ENCODE data around the gene CMTM3. TPM values are rescaled to one million over a fixed set of nuclear protein-coding genes. Genes with fewer than 3 reads are reported as not detected.
"Not testable (repeated sequence)": the region's sequence is repeated elsewhere in the genome, so short reads cannot be mapped to it uniquely, and the experiment has no call there.

CMTM3 gene
- total RNA-seq, 1 donor from 2014 or later, result 42.6 TPM

DNA sequence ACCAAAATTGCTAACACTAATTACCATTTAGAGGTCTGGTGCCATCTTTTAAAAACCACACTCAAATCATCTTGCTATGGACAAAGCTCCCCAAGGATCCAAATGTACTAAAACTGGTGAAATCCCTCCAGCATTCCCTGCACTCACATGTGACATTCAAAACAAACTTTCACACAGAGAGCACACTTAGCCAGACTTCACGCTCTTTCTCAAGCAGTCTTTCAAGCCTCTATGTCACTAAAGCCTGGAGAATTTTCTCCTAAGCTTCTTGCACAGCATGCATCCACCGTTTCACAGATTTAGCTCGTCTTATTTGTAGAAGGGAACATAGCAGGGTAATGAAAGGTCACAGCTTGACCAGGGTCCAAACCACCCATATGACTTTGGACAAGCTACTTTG, 19.3 kb downstream of the CMTM3 start:
- no peak overlapping the region for H3K27ac ChIP-seq
- peaks cover 0 to 10% of the 10 kb centered on the region in 2 donors for H3K36me3 ChIP-seq
- no peak for DNase-seq (ENCODE audit: low spot score in 2 of 2)
- H3K27me3 ChIP-seq, result no peaks in the 10 kb centered on the region
- no peak overlapping the region for H3K4me3 ChIP-seq
- intact Hi-C loops (cut with DNase I), result no loop called here
- H3K4me1 ChIP-seq, result peaks cover 0 to 5% of the 10 kb centered on the region in 2 donors
- TF ChIP-seq, protein P1, sequence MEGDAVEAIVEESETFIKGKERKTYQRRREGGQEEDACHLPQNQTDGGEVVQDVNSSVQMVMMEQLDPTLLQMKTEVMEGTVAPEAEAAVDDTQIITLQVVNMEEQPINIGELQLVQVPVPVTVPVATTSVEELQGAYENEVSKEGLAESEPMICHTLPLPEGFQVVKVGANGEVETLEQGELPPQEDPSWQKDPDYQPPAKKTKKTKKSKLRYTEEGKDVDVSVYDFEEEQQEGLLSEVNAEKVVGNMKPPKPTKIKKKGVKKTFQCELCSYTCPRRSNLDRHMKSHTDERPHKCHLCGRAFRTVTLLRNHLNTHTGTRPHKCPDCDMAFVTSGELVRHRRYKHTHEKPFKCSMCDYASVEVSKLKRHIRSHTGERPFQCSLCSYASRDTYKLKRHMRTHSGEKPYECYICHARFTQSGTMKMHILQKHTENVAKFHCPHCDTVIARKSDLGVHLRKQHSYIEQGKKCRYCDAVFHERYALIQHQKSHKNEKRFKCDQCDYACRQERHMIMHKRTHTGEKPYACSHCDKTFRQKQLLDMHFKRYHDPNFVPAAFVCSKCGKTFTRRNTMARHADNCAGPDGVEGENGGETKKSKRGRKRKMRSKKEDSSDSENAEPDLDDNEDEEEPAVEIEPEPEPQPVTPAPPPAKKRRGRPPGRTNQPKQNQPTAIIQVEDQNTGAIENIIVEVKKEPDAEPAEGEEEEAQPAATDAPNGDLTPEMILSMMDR (IDR thresholded peaks at IDR 0.05), result no peak
- H3K9me3 ChIP-seq, result no peaks in the 10 kb centered on the region

DNA sequence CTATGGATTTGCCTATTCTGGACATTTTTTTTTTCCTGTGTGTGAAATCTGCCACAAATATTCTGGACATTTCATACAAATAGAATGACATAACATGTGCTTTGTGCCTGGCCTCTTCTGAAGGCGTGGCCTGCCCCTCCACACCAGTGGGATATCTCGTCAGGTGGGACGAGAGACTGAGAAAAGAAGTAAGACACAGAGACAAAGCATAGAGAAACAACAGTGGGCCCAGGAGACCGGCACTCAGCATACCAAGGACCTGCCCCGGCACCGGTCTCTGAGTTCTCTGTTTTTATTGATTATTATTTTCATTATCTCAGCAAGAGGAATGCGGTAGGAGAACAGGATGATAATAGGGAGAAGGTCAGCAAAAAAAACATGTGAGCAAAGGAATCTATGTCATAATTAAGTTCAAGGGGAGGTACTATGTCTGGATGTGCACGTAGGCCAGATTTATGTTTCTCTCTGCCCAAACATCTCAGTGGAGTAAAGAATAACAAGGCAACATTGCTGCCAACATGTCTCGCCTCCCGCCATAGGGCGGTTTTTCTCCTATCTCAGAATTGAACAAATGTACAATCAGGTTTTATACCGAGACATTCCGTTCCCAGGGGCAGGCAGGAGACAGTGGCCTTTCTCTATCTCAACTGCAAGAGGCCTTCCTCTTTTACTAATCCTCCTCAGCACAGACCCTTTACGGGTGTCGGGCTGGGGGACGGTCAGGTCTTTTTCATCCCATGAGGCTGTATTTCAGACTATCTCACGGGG, 23.3 kb downstream of the CMTM3 start:
- H3K4me3 ChIP-seq; H3K9me3 ChIP-seq; H3K27ac ChIP-seq; H3K4me1 ChIP-seq; DNase-seq (ENCODE audit: low spot score in 2 of 2); H3K27me3 ChIP-seq; H3K36me3 ChIP-seq; intact Hi-C loops (cut with DNase I): not testable (repeated sequence)

DNA sequence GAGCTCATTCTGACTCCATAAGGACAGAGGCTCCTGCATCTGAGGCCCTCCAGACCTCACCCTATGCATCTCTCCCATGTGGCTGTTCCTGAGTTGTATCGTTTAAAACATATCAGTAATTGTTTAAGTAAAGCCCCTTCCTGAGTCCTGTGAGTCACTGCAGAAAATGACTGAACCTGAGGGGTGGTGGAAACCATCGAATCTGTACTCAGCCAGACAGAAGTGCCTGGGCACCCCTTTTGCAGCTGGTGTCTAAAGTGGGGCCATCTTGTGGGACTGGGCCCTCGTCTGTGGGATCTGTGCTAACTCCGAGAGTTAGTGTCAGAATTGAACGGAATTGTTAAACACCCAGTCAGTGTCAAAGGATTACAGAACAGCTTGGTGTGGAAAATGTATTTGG, 25.4 kb downstream of the CMTM3 start:
- no peak overlapping the region for H3K27ac ChIP-seq
- TF ChIP-seq, protein P1 (IDR thresholded peaks at IDR 0.05), result no peak
- H3K27me3 ChIP-seq, result no peaks in the 10 kb centered on the region
- H3K4me1 ChIP-seq, result no peaks in the 10 kb centered on the region
- no peaks in the 10 kb centered on the region for H3K9me3 ChIP-seq
- intact Hi-C loops (cut with DNase I), result no loop called here
- no peak for DNase-seq (ENCODE audit: low spot score in 2 of 2)
- H3K4me3 ChIP-seq, result no peak overlapping the region
- H3K36me3 ChIP-seq, result peaks cover 0 to 2% of the 10 kb centered on the region in 2 donors

DNA sequence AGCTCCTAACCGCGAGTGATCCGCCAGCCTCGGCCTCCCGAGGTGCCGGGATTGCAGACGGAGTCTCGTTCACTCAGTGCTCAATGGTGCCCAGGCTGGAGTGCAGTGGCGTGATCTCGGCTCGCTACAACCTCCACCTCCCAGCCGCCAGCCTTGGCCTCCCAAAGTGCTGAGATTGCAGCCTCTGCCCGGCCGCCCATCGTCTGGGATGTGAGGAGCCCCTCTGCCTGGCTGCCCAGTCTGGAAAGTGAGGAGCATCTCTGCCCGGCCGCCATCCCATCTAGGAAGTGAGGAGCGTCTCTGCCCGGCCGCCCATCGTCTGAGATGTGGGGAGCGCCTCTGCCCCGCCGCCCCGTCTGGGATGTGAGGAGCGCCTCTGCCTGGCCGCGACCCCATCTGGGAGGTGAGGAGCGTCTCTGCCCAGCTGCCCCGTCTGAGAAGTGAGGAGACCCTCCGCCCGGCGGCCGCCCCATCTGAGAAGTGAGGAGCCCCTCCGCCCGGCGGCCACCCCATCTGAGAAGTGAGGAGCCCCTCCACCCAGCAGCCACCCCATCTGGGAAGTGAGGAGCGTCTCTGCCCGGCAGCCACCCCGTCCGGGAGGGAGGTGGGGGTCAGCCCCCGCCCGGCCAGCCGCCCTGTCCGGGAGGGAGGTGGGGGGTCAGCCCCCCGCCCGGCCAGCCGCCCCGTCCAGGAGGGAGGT, 26.2 kb downstream of the CMTM3 start:
- H3K9me3 ChIP-seq; DNase-seq (ENCODE audit: low spot score in 2 of 2); H3K27ac ChIP-seq; H3K4me3 ChIP-seq; H3K27me3 ChIP-seq; H3K4me1 ChIP-seq; intact Hi-C loops (cut with DNase I); H3K36me3 ChIP-seq: not testable (repeated sequence)

DNA sequence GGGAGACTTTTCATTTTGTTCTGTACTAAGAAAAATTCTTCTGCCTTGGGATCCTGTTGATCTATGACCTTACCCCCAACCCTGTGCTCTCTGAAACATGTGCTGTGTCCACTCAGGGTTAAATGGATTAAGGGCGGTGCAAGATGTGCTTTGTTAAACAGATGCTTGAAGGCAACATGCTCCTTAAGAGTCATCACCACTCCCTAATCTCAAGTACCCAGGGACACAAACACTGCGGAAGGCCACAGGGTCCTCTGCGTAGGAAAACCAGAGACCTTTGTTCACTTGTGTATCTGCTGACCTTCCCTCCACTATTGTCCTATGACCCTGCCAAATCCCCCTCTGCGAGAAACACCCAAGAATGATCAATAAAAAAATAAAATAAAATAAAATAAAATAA, 27.1 kb downstream of the CMTM3 start:
- H3K27me3 ChIP-seq; H3K36me3 ChIP-seq; H3K27ac ChIP-seq; H3K9me3 ChIP-seq; DNase-seq (ENCODE audit: low spot score in 2 of 2); intact Hi-C loops (cut with DNase I); H3K4me3 ChIP-seq; H3K4me1 ChIP-seq: not testable (repeated sequence)

DNA sequence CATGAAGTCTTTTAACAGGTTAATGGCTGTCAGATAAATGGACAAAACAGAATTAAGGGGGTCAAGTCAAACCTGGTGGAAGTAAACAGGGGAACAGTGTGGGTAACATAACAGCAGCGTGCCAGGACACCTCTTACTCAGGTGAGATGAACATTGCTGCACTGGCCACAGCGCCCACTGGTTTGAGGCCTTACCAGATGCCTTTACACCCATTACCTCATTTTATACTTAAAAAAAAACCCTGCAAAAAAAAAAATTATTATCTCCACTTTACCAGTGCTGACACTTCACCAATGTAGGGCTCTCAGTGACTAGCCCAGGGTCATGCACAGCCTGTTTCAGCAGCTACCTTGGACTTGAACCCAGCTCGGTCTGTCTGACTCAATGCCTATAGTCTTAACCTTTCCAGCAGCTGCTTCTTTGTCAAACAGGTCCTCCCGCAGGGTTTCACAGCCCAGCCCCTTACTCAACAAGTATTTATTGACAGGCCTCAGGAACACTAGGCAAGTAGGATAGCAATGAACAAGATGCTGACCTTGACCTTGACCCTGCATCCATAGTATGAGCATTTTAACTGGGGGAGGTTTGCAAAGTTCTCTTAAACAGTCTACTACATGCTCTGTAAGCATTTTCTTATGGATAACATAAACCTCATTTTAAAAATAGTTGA, 30.2 kb downstream of the CMTM3 start:
- Histone ChIP-seq H3K4me1 (no peaks in the 10 kb centered on the region), H3K9me3 (no peaks in the 10 kb centered on the region), H3K4me3 (no peak overlapping the region), H3K36me3 (peaks cover 0 to 3% of the 10 kb centered on the region in 2 donors), H3K27me3 (no peaks in the 10 kb centered on the region), H3K27ac (no peak overlapping the region)
- intact Hi-C loops (cut with DNase I), result no loop called here
- TF ChIP-seq, protein P1 (IDR thresholded peaks at IDR 0.05), result no peak
- no peak for DNase-seq (ENCODE audit: low spot score in 2 of 2)

DNA sequence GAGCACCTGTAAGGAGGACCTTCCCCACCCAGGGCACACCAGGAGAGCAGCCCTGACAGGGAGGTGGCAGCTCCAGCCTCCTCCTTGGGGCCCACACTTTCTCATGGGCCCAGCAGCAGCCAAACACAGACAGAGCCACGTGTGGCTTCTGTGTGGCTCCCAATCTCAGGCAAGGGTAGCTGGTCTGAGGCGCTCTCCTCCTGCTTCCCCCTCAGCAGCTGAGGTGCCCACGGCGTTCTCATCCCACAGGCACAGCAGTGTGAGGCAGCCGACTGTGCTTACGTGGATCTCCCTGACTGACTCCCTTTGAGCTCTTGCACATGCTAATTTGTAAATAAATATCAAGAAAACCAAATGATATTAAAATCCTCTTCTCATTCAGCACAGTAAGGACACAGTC, 30.9 kb downstream of the CMTM3 start:
- Histone ChIP-seq H3K27ac (no peak overlapping the region), H3K36me3 (peaks cover 0 to 3% of the 10 kb centered on the region in 2 donors), H3K4me3 (no peak overlapping the region), H3K9me3 (no peaks in the 10 kb centered on the region), H3K4me1 (no peaks in the 10 kb centered on the region), H3K27me3 (no peaks in the 10 kb centered on the region)
- TF ChIP-seq, protein P1 (IDR thresholded peaks at IDR 0.05), result no peak
- intact Hi-C loops (cut with DNase I), result no loop called here
- no peak for DNase-seq (ENCODE audit: low spot score in 2 of 2)

Measured in ascending aorta (tissue), 2 donors.